Measurements from ENCODE around the gene CNTNAP2.

The CNTNAP2 gene

GRCh38 chr7:146781352-146782116, 664.9 kb downstream of the CNTNAP2 start:
- DNase-seq (ENCODE audit: low read depth), result no peak

GRCh38 chr7:146787266-146787665, 670.7 kb downstream of the CNTNAP2 start:
- no peak for DNase-seq (ENCODE audit: low read depth)

- no peak for DNase-seq (ENCODE audit: low read depth)
Measured at GRCh38 chr7:146788008-146788407, 671.4 kb downstream of the CNTNAP2 start.

- DNase-seq (ENCODE audit: low read depth), result no peak
Measured at GRCh38 chr7:146791344-146792285, 675.0 kb downstream of the CNTNAP2 start.

GRCh38 chr7:146804620-146805019, 688.0 kb downstream of the CNTNAP2 start:
- DNase-seq (ENCODE audit: low read depth), result no peak

GRCh38 chr7:146805082-146805481, 688.5 kb downstream of the CNTNAP2 start:
- DNase-seq (ENCODE audit: low read depth), result no peak

GRCh38 chr7:146826329-146826728, 709.7 kb downstream of the CNTNAP2 start:
- no peak for DNase-seq (ENCODE audit: low read depth)

- no peak for DNase-seq (ENCODE audit: low read depth)
Measured at GRCh38 chr7:146830686-146831085, 714.1 kb downstream of the CNTNAP2 start.

GRCh38 chr7:146831875-146832274, 715.3 kb downstream of the CNTNAP2 start:
- no peak for DNase-seq (ENCODE audit: low read depth)

GRCh38 chr7:146844405-146844804, 727.8 kb downstream of the CNTNAP2 start:
- DNase-seq (ENCODE audit: low read depth), result no peak

GRCh38 chr7:146858690-146859089, 742.1 kb downstream of the CNTNAP2 start:
- DNase-seq (ENCODE audit: low read depth), result no peak

GRCh38 chr7:146861701-146862100, 745.1 kb downstream of the CNTNAP2 start:
- no peak for DNase-seq (ENCODE audit: low read depth)

- DNase-seq (ENCODE audit: low read depth), result no peak
Measured at GRCh38 chr7:146862415-146862814, 745.8 kb downstream of the CNTNAP2 start.

GRCh38 chr7:146864644-146865043, 748.0 kb downstream of the CNTNAP2 start:
- DNase-seq (ENCODE audit: low read depth), result no peak

- DNase-seq (ENCODE audit: low read depth), result no peak
Measured at GRCh38 chr7:146865696-146866095, 749.1 kb downstream of the CNTNAP2 start.

- DNase-seq (ENCODE audit: low read depth), result no peak
Measured at GRCh38 chr7:146874722-146875121, 758.1 kb downstream of the CNTNAP2 start.

- no peak for DNase-seq (ENCODE audit: low read depth)
Measured at GRCh38 chr7:146875237-146875785, 758.7 kb downstream of the CNTNAP2 start.

- DNase-seq (ENCODE audit: low read depth), result no peak
Measured at GRCh38 chr7:146875981-146876380, 759.4 kb downstream of the CNTNAP2 start.

- DNase-seq (ENCODE audit: low read depth), result no peak
Measured at GRCh38 chr7:146876411-146876810, 759.8 kb downstream of the CNTNAP2 start.

- no peak for DNase-seq (ENCODE audit: low read depth)
Measured at GRCh38 chr7:146878901-146879300, 762.3 kb downstream of the CNTNAP2 start.

- DNase-seq (ENCODE audit: low read depth), result no peak
Measured at GRCh38 chr7:146885231-146885630, 768.6 kb downstream of the CNTNAP2 start.

GRCh38 chr7:146889806-146890555, 773.4 kb downstream of the CNTNAP2 start:
- DNase-seq (ENCODE audit: low read depth), result no peak

All from activated T-cell treated with anti-CD3 and anti-CD28 coated beads for 24 hours (primary cell).